ENCODE measurements around the gene BCAN. TPM values are rescaled to one million over a fixed set of nuclear protein-coding genes. Genes with fewer than 3 reads are reported as not detected.
A peak's percentile ranks its signal among the peaks of the same experiment; 100 is the strongest.

Gene BCAN
- total RNA-seq, 3 donors from 2014 or later (not counting 1 experiment from before 2014, with no cell fraction given): 0.18 to 0.25 (median 0.19) TPM

GRCh38 chr1:156648951-156649350, 7.0 kb downstream of the BCAN start:
- Mint-ChIP-seq H3K36me3 (no peaks in the 10 kb centered on the region), H3K27me3 (ENCODE audit: low read depth in 2 of 2) (peaks cover 52 to 68% of the 10 kb centered on the region in 2 donors), H3K27ac (no peak overlapping the region), H3K9me3 (no peaks in the 10 kb centered on the region), H3K4me3 (no peak overlapping the region), H3K4me1 (peaks cover 0 to under 1% of the 10 kb centered on the region in 2 donors)
- WGBS (ENCODE audit: insufficient coverage): 30% methylated on average over 2 of the region's 2 CpGs
- no peak for TF ChIP-seq CTCF (IDR thresholded peaks at IDR 0.05)
- intact Hi-C loops (cut with micrococcal nuclease): no loop called here
- Histone ChIP-seq H3K27ac (ENCODE audit: low read length) (no peak overlapping the region), H3K4me3 (ENCODE audit: low read length) (no peak overlapping the region), H3K4me1 (ENCODE audit: control insufficient read depth, insufficient read depth, low read length) (peaks cover under 1% of the 10 kb centered on the region), H3K9me3 (ENCODE audit: control insufficient read depth, insufficient read depth, low read length) (no peaks in the 10 kb centered on the region), H3K27me3 (ENCODE audit: control insufficient read depth, insufficient read depth, low read length) (peaks cover 22% of the 10 kb centered on the region), H3K36me3 (ENCODE audit: control insufficient read depth, insufficient read depth, low read length) (no peaks in the 10 kb centered on the region)
- DNase-seq (no peak), ATAC-seq (no peak)

GRCh38 chr1:156652131-156652991, 10.4 kb downstream of the BCAN start:
- intact Hi-C loops (cut with micrococcal nuclease): no loop called here
- Histone ChIP-seq H3K4me3 (ENCODE audit: low read length) (no peak overlapping the region), H3K4me1 (ENCODE audit: control insufficient read depth, insufficient read depth, low read length) (peaks cover 9% of the 10 kb centered on the region), H3K9me3 (ENCODE audit: control insufficient read depth, insufficient read depth, low read length) (no peaks in the 10 kb centered on the region), H3K27me3 (ENCODE audit: control insufficient read depth, insufficient read depth, low read length) (peaks cover 37% of the 10 kb centered on the region), H3K36me3 (ENCODE audit: control insufficient read depth, insufficient read depth, low read length) (no peaks in the 10 kb centered on the region), H3K27ac (ENCODE audit: low read length) (no peak overlapping the region)
- WGBS (ENCODE audit: insufficient coverage): 47% methylated on average over 16 of the region's 16 CpGs
- Mint-ChIP-seq H3K4me1 (peaks cover 12 to 15% of the 10 kb centered on the region in 2 donors), H3K27ac (no peak overlapping the region), H3K36me3 (no peaks in the 10 kb centered on the region), H3K9me3 (no peaks in the 10 kb centered on the region), H3K4me3 (no peak overlapping the region), H3K27me3 (ENCODE audit: low read depth in 2 of 2) (peaks cover 55 to 75% of the 10 kb centered on the region in 2 donors)
- ATAC-seq (no peak), DNase-seq (peak in 1 of 2 donors; percentile 38)
- TF ChIP-seq CTCF (IDR thresholded peaks at IDR 0.05): no peak

GRCh38 chr1:156652992-156653355, 11.1 kb downstream of the BCAN start:
- H3K27ac Mint-ChIP-seq: no peak overlapping the region
- no peak for TF ChIP-seq CTCF (IDR thresholded peaks at IDR 0.05)
- peaks cover 16 to 21% of the 10 kb centered on the region in 2 donors for H3K4me1 Mint-ChIP-seq

More at GRCh38 chr1:156652992-156653355, 11.1 kb downstream of the BCAN start:
- H3K36me3 ChIP-seq (ENCODE audit: control insufficient read depth, insufficient read depth, low read length): no peaks in the 10 kb centered on the region
- DNase-seq (no peak), ATAC-seq (no peak)
- intact Hi-C loops (cut with micrococcal nuclease): no loop called here
- 81% methylated on average over 9 of the region's 9 CpGs for WGBS (ENCODE audit: insufficient coverage)
- peaks cover 33% of the 10 kb centered on the region for H3K27me3 ChIP-seq (ENCODE audit: control insufficient read depth, insufficient read depth, low read length)
- no peak overlapping the region for H3K4me3 Mint-ChIP-seq
- H3K9me3 Mint-ChIP-seq: no peaks in the 10 kb centered on the region
- H3K9me3 ChIP-seq (ENCODE audit: control insufficient read depth, insufficient read depth, low read length): no peaks in the 10 kb centered on the region
- no peak overlapping the region for H3K4me3 ChIP-seq (ENCODE audit: low read length)
- peaks cover 55 to 69% of the 10 kb centered on the region in 2 donors for H3K27me3 Mint-ChIP-seq (ENCODE audit: low read depth in 2 of 2)
- H3K27ac ChIP-seq (ENCODE audit: low read length): no peak overlapping the region
- no peaks in the 10 kb centered on the region for H3K36me3 Mint-ChIP-seq
- H3K4me1 ChIP-seq (ENCODE audit: control insufficient read depth, insufficient read depth, low read length): peaks cover 15% of the 10 kb centered on the region

All from natural killer cell (primary cell).